ENCODE measurements around the gene ELL. TPM values are rescaled to one million over a fixed set of nuclear protein-coding genes. Genes with fewer than 3 reads are reported as not detected.

ELL gene
- total and polyA plus RNA-seq, 2 donors (not counting 3 experiments of a cell fraction or from before 2014, with no cell fraction given): 9.9 to 18.2 TPM

- Histone ChIP-seq H3K4me3 (replicated peaks in 1 of 3; ENCODE audit: insufficient read depth in 1 of 3, low read depth in 1 of 3, low read length in 3 of 3) (no peak overlapping the region), H3K4me1 (ENCODE audit: control insufficient read depth, extremely low read depth, insufficient read depth, low read length) (no peaks in the 10 kb centered on the region), H3K9me1 (replicated peaks; ENCODE audit: control insufficient read depth, extremely low read depth, insufficient read depth, low read length) (no peaks in the 10 kb centered on the region), H3K79me2 (ENCODE audit: control insufficient read depth, insufficient read depth, low read length) (no peaks in the 10 kb centered on the region), H3K27ac (ENCODE audit: insufficient read depth, low read depth, low read length) (no peak overlapping the region), H3K27me3 (ENCODE audit: control insufficient read depth in 2 of 2, insufficient read depth in 2 of 2, low read length in 2 of 2) (no peaks in the 10 kb centered on the region), H2AFZ (ENCODE audit: low read depth, low read length) (no peak overlapping the region), H3K9ac (replicated peaks; ENCODE audit: extremely low read depth, insufficient read depth, low read length) (no peak overlapping the region), H3K9me3 (replicated peaks; ENCODE audit: control insufficient read depth, insufficient read depth, low read length) (no peaks in the 10 kb centered on the region), H4K20me1 (replicated peaks; ENCODE audit: control insufficient read depth, extremely low read depth, insufficient read depth, low read length) (no peaks in the 10 kb centered on the region), H3K36me3 (ENCODE audit: control insufficient read depth in 2 of 2, extremely low read depth in 1 of 2, insufficient read depth in 2 of 2, low read length in 2 of 2) (peaks cover 4 to 57% of the 10 kb centered on the region in 2 experiments), H3K4me2 (ENCODE audit: insufficient read depth, low read length) (no peak overlapping the region)
- no TSS peak for BruUV-seq (replicated peaks)
- ChIA-PET POLR2A (no interaction called here), CTCF (interaction anchor here (1.3 to 1.6 kb wide), 2 partner anchors 8 to 15 kb away, joined by 3 to 7 read pairs; no protein-coding TSS in a partner anchor)
- TF ChIP-seq JUN (IDR thresholded peaks at IDR 0.05; ENCODE audit: borderline replicate concordance, insufficient read depth, insufficient read length, low read depth) (no peak), MAX (IDR thresholded peaks at IDR 0.05; ENCODE audit: insufficient read depth, insufficient read length) (no peak), EZH2 (IDR thresholded peaks at IDR 0.05; ENCODE audit: borderline replicate concordance, low read depth, low read length, severe bottlenecking) (no peak), POLR2AphosphoS5 (IDR thresholded peaks at IDR 0.05; ENCODE audit: insufficient read depth, low read depth, low read length) (no peak), GATA2 (IDR thresholded peaks at IDR 0.05; ENCODE audit: insufficient read depth, insufficient read length, low read depth, low read length) (no peak), POLR2A (IDR thresholded peaks at IDR 0.05; ENCODE audit: low read depth, low read length) (no peak), FOS (IDR thresholded peaks at IDR 0.05; ENCODE audit: borderline replicate concordance, insufficient read depth, low read length) (no peak), CTCF (IDR thresholded peaks at IDR 0.05; ENCODE audit: extremely low read depth in 1 of 2, insufficient read depth in 1 of 2, low read depth in 1 of 2, low read length in 2 of 2) (no peak), MYC (IDR thresholded peaks at IDR 0.05; ENCODE audit: low read depth, low read length) (no peak)
- dilution Hi-C loops (cut with MboI; ENCODE audit: extremely low pct_ligation_motif_present, low sequenced_read_pairs): no loop called here
- intact Hi-C loops (cut with micrococcal nuclease): no loop called here
- no peak for FAIRE-seq
- DNase-seq (ENCODE audit: low read depth, low spot score): no peak
Measured at GRCh38 chr19:18446145-18446810, 75.6 kb downstream of the ELL start.
